ENCODE measurements around the gene MRPS22. TPM values are rescaled to one million over a fixed set of nuclear protein-coding genes. Genes with fewer than 3 reads are reported as not detected.

Gene MRPS22
- total RNA-seq, 6 donors from 2014 or later, result 17.8 to 48.3 (median 33.1) TPM

GRCh38 chr3:139313921-139314320, 29.9 kb upstream of the MRPS22 start:
- H3K27me3 ChIP-seq, result no peaks in the 10 kb centered on the region
- H3K4me3 ChIP-seq, result no peak overlapping the region
- DNase-seq, result no peak
- 77 to 89% methylated on average over 5 of the region's 5 CpGs for WGBS, 2 donors
- ATAC-seq (ENCODE audit: low FRiP score in 2 of 2), result no peak
- H3K27ac ChIP-seq, result no peak overlapping the region
- no peak for TF ChIP-seq POLR2AphosphoS5 (IDR thresholded peaks at IDR 0.05)
- no peak for TF ChIP-seq CTCF (IDR thresholded peaks at IDR 0.05)
- no peak for TF ChIP-seq POLR2A (IDR thresholded peaks at IDR 0.05)
- no peak for TF ChIP-seq EP300 (IDR thresholded peaks at IDR 0.05)
- H3K9me3 ChIP-seq, result no peaks in the 10 kb centered on the region
- no peaks in the 10 kb centered on the region for H3K4me1 ChIP-seq
- no peaks in the 10 kb centered on the region for H3K36me3 ChIP-seq

DNA sequence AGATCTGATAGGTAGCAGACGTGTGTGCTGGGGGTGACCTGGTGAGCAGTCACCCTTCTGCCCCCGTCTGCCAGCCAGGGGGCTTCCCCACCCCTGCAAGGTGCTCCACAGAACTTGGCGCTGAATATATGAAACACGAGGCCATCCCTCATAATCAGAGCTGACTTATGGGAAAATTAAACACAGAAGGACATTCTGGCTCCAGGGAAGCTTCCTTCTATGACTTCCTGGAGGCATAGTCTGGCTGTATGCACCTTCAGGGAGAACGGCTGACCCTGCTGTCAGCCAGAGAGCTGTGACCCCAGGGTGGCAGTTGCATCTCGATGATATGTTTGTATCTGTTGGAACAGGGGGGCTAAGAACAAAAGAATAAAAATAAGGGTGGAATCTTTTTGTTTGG, 26.6 kb upstream of the MRPS22 start:
- Histone ChIP-seq H3K4me3 (no peak overlapping the region), H3K4me1 (no peaks in the 10 kb centered on the region), H3K9me3 (no peaks in the 10 kb centered on the region), H3K27ac (no peak overlapping the region), H3K27me3 (no peaks in the 10 kb centered on the region), H3K36me3 (no peaks in the 10 kb centered on the region)
- DNase-seq (no peak), ATAC-seq (ENCODE audit: low FRiP score in 2 of 2) (no peak)
- TF ChIP-seq CTCF (IDR thresholded peaks at IDR 0.05), result no peak
- TF ChIP-seq POLR2AphosphoS5 (IDR thresholded peaks at IDR 0.05), result no peak
- TF ChIP-seq EP300 (IDR thresholded peaks at IDR 0.05), result no peak
- TF ChIP-seq POLR2A (IDR thresholded peaks at IDR 0.05), result no peak
- 65 to 66% methylated on average over 5 to 6 of the region's 6 CpGs for WGBS, 2 donors

- no peak for DNase-seq
- no peak for ATAC-seq (ENCODE audit: low FRiP score in 2 of 2)
- Histone ChIP-seq H3K27me3 (no peaks in the 10 kb centered on the region), H3K4me1 (no peaks in the 10 kb centered on the region), H3K27ac (no peak overlapping the region), H3K4me3 (no peak overlapping the region), H3K36me3 (no peaks in the 10 kb centered on the region), H3K9me3 (no peaks in the 10 kb centered on the region)
- WGBS, 2 donors, result 82 to 89% methylated on average over 8 of the region's 8 CpGs
- no peak for TF ChIP-seq CTCF (IDR thresholded peaks at IDR 0.05)
- TF ChIP-seq EP300 (IDR thresholded peaks at IDR 0.05), result no peak
- TF ChIP-seq POLR2AphosphoS5 (IDR thresholded peaks at IDR 0.05), result no peak
- no peak for TF ChIP-seq POLR2A (IDR thresholded peaks at IDR 0.05)
These were observed 26.0 kb upstream of the MRPS22 start for GRCh38 chr3:139317660-139318430.

- H3K4me3 ChIP-seq, result no peak overlapping the region
- no peaks in the 10 kb centered on the region for H3K36me3 ChIP-seq
- no peaks in the 10 kb centered on the region for H3K4me1 ChIP-seq
- H3K9me3 ChIP-seq, result no peaks in the 10 kb centered on the region
- DNase-seq (no peak), ATAC-seq (ENCODE audit: low FRiP score in 2 of 2) (no peak)
- 36 to 37% methylated on average over 3 of the region's 3 CpGs for WGBS, 2 donors
- H3K27ac ChIP-seq, result no peak overlapping the region
- TF ChIP-seq EP300 (IDR thresholded peaks at IDR 0.05), result no peak
- TF ChIP-seq CTCF (IDR thresholded peaks at IDR 0.05), result no peak
- TF ChIP-seq POLR2A (IDR thresholded peaks at IDR 0.05), result no peak
- TF ChIP-seq POLR2AphosphoS5 (IDR thresholded peaks at IDR 0.05), result no peak
- H3K27me3 ChIP-seq, result no peaks in the 10 kb centered on the region
These were observed 25.4 kb upstream of the MRPS22 start for GRCh38 chr3:139318431-139318816.

GRCh38 chr3:139318826-139319225, 25.0 kb upstream of the MRPS22 start:
- DNase-seq (no peak), ATAC-seq (ENCODE audit: low FRiP score in 2 of 2) (no peak)
- TF ChIP-seq EP300 (IDR thresholded peaks at IDR 0.05) (no peak), POLR2A (IDR thresholded peaks at IDR 0.05) (no peak), POLR2AphosphoS5 (IDR thresholded peaks at IDR 0.05) (no peak), CTCF (IDR thresholded peaks at IDR 0.05) (no peak)
- no peak overlapping the region for H3K27ac ChIP-seq
- H3K36me3 ChIP-seq, result no peaks in the 10 kb centered on the region
- 76 to 79% methylated on average over 6 of the region's 6 CpGs for WGBS, 2 donors
- H3K4me1 ChIP-seq, result no peaks in the 10 kb centered on the region
- H3K9me3 ChIP-seq, result no peaks in the 10 kb centered on the region
- H3K4me3 ChIP-seq, result no peak overlapping the region
- H3K27me3 ChIP-seq, result no peaks in the 10 kb centered on the region
